ENCODE results near the gene TSPAN9.

- TF ChIP-seq GATA2 (IDR thresholded peaks at IDR 0.05; ENCODE audit: low read depth, low read length) (no peak), GATA3 (IDR thresholded peaks at IDR 0.05; ENCODE audit: low read depth, low read length) (no peak)
These were observed 234.4 kb downstream of the TSPAN9 start for GRCh38 chr12:3311491-3312103.

Measured in SH-SY5Y (cell line).